ENCODE data around the gene SMARCA4.
"Not testable (repeated sequence)": the region's sequence is repeated elsewhere in the genome, so short reads cannot be mapped to it uniquely, and the experiment has no call there.

Gene SMARCA4

DNA sequence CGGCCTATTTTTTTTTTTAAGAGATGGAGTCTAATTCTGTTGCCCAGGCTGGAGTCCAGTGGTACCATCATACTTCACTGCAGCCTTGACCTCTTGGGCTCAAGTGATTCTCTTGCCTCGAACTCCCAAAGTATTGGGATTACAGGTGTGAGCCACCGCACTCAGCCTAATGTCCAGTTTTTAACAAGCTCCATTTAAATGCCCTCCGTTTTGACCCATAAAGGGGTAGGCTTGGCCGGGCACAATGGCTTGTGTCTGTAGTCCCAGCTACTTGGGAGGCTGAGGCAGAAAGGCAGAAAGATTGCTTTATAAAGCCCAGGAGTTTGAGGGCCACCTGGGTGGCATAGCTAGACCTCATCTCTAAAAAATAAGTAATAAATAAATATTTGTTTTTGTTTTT, 140.2 kb downstream of the SMARCA4 start:
- Histone ChIP-seq H3K9me3 (ENCODE audit: control insufficient read depth in 2 of 2, low read length in 2 of 2) (no peaks in the 10 kb centered on the region), H3K27me3 (ENCODE audit: control insufficient read depth in 2 of 2, insufficient read depth in 2 of 2, low read length in 2 of 2) (no peaks in the 10 kb centered on the region), H3K4me1 (ENCODE audit: control insufficient read depth in 2 of 2, insufficient read depth in 2 of 2, low read length in 2 of 2) (peaks cover 4% of the 10 kb centered on the region in 2 donors), H3K36me3 (ENCODE audit: control insufficient read depth in 2 of 2, insufficient read depth in 2 of 2, low read length in 2 of 2) (peaks cover 25 to 33% of the 10 kb centered on the region in 2 donors), H3K4me3 (ENCODE audit: low read length in 2 of 2) (no peak overlapping the region), H3K27ac (ENCODE audit: low read depth in 2 of 2, low read length in 2 of 2) (no peak overlapping the region), H3K9ac (ENCODE audit: low read depth in 1 of 2, low read length in 2 of 2) (no peak overlapping the region)

DNA sequence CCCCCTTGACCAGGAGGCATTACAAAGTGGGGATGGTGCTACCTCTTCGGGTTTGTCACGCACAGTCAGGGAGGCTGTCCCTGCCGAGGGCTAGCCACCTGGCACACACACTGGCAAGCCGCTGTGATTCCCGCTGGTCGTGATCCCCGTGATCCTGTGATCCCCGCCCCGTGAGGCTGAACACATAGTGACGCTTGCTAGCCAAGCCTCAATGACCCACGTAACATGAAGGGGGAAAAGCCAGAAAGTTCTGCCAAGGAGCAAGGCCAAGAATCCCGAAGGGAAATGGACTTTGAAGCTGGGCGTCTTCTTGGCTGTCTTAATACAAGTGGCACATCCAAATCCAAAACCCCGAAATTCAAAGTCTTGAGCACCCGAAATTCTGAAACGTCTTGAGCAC, 142.1 kb downstream of the SMARCA4 start:
- Histone ChIP-seq H3K27me3 (ENCODE audit: control insufficient read depth in 2 of 2, insufficient read depth in 2 of 2, low read length in 2 of 2) (no peaks in the 10 kb centered on the region), H3K4me3 (ENCODE audit: low read length in 2 of 2) (no peak overlapping the region), H3K4me1 (ENCODE audit: control insufficient read depth in 2 of 2, insufficient read depth in 2 of 2, low read length in 2 of 2) (no peaks in the 10 kb centered on the region), H3K27ac (ENCODE audit: low read depth in 2 of 2, low read length in 2 of 2) (no peak overlapping the region), H3K9me3 (ENCODE audit: control insufficient read depth in 2 of 2, low read length in 2 of 2) (no peaks in the 10 kb centered on the region), H3K9ac (ENCODE audit: low read depth in 1 of 2, low read length in 2 of 2) (no peak overlapping the region), H3K36me3 (ENCODE audit: control insufficient read depth in 2 of 2, insufficient read depth in 2 of 2, low read length in 2 of 2) (peaks cover 36 to 45% of the 10 kb centered on the region in 2 donors)

DNA sequence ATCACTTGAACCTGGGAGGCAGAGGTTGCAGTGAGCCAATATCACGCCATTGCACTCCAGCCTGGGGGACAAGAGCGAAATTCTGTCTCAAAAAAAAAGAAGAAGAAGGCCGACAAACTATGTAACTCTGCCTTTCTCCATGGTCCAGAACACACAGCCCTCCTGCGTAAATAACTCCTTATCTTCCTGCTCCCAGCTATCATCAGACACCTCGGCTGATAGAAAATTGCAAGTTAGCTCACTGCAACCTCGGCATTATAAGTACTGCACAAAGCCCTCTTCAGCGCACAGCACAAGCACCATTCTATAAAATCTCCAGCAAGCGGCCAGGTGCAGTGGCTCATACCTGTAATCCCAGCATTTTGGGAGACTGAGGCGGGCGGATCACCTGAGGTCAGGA, 142.8 kb downstream of the SMARCA4 start:
- H3K36me3 ChIP-seq (ENCODE audit: control insufficient read depth in 2 of 2, insufficient read depth in 2 of 2, low read length in 2 of 2): peaks cover 40 to 49% of the 10 kb centered on the region in 2 donors
- not testable (repeated sequence) for H3K4me3 ChIP-seq (ENCODE audit: low read length in 2 of 2); H3K27ac ChIP-seq (ENCODE audit: low read depth in 2 of 2, low read length in 2 of 2); H3K4me1 ChIP-seq (ENCODE audit: control insufficient read depth in 2 of 2, insufficient read depth in 2 of 2, low read length in 2 of 2); H3K9ac ChIP-seq (ENCODE audit: low read depth in 1 of 2, low read length in 2 of 2); H3K27me3 ChIP-seq (ENCODE audit: control insufficient read depth in 2 of 2, insufficient read depth in 2 of 2, low read length in 2 of 2); H3K9me3 ChIP-seq (ENCODE audit: control insufficient read depth in 2 of 2, low read length in 2 of 2)

DNA sequence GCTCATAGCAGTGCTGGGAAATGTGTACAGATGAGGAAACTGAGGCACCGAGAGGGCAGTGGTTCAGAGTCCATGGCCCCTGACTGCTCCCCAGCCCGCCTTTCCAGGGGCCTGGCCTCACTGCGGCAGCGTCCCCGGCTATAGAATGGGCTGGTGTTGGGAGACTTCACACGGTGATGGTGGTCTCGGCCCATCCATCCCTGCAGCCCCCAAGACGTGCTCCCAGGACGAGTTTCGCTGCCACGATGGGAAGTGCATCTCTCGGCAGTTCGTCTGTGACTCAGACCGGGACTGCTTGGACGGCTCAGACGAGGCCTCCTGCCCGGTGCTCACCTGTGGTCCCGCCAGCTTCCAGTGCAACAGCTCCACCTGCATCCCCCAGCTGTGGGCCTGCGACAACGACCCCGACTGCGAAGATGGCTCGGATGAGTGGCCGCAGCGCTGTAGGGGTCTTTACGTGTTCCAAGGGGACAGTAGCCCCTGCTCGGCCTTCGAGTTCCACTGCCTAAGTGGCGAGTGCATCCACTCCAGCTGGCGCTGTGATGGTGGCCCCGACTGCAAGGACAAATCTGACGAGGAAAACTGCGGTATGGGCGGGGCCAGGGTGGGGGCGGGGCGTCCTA, 144.3 kb downstream of the SMARCA4 start:
- Histone ChIP-seq H3K9me3 (ENCODE audit: control insufficient read depth in 2 of 2, low read length in 2 of 2) (no peaks in the 10 kb centered on the region), H3K27me3 (ENCODE audit: control insufficient read depth in 2 of 2, insufficient read depth in 2 of 2, low read length in 2 of 2) (no peaks in the 10 kb centered on the region), H3K4me3 (ENCODE audit: low read length in 2 of 2) (no peak overlapping the region), H3K9ac (ENCODE audit: low read depth in 1 of 2, low read length in 2 of 2) (no peak overlapping the region), H3K27ac (ENCODE audit: low read depth in 2 of 2, low read length in 2 of 2) (no peak overlapping the region), H3K36me3 (ENCODE audit: control insufficient read depth in 2 of 2, insufficient read depth in 2 of 2, low read length in 2 of 2) (peaks cover 42 to 52% of the 10 kb centered on the region in 2 donors), H3K4me1 (ENCODE audit: control insufficient read depth in 2 of 2, insufficient read depth in 2 of 2, low read length in 2 of 2) (no peaks in the 10 kb centered on the region)

DNA sequence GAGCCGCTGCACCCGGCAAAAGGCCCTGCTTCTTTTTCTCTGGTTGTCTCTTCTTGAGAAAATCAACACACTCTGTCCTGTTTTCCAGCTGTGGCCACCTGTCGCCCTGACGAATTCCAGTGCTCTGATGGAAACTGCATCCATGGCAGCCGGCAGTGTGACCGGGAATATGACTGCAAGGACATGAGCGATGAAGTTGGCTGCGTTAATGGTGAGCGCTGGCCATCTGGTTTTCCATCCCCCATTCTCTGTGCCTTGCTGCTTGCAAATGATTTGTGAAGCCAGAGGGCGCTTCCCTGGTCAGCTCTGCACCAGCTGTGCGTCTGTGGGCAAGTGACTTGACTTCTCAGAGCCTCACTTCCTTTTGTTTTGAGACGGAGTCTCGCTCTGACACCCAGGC, 145.6 kb downstream of the SMARCA4 start:
- H3K4me1 ChIP-seq (ENCODE audit: control insufficient read depth in 2 of 2, insufficient read depth in 2 of 2, low read length in 2 of 2): no peaks in the 10 kb centered on the region
- H3K36me3 ChIP-seq (ENCODE audit: control insufficient read depth in 2 of 2, insufficient read depth in 2 of 2, low read length in 2 of 2): peaks cover 50 to 55% of the 10 kb centered on the region in 2 donors
- H3K27me3 ChIP-seq (ENCODE audit: control insufficient read depth in 2 of 2, insufficient read depth in 2 of 2, low read length in 2 of 2): no peaks in the 10 kb centered on the region
- no peak overlapping the region for H3K9ac ChIP-seq (ENCODE audit: low read depth in 1 of 2, low read length in 2 of 2)
- no peaks in the 10 kb centered on the region for H3K9me3 ChIP-seq (ENCODE audit: control insufficient read depth in 2 of 2, low read length in 2 of 2)
- no peak overlapping the region for H3K27ac ChIP-seq (ENCODE audit: low read depth in 2 of 2, low read length in 2 of 2)
- no peak overlapping the region for H3K4me3 ChIP-seq (ENCODE audit: low read length in 2 of 2)

DNA sequence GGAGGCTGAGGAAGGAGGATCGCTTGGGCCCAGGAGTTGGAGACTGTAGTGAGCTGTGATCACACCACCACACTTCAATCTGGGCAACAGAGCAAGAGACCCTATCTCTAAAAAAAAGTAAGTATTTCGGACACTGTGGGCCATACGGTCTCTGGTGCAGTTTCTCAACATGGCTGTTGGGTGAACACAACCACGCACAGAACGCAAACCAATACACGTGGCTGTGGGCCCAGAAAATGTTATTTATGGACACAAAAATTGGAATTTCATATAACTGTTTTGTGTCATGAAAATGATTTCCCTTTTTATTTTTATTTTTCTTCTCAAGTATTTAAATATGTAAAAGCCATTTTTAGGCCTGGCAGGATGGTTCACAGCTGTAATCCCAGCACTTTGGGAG, 147.9 kb downstream of the SMARCA4 start:
- Histone ChIP-seq H3K9me3 (ENCODE audit: control insufficient read depth in 2 of 2, low read length in 2 of 2) (no peaks in the 10 kb centered on the region), H3K36me3 (ENCODE audit: control insufficient read depth in 2 of 2, insufficient read depth in 2 of 2, low read length in 2 of 2) (peaks cover 54 to 57% of the 10 kb centered on the region in 2 donors), H3K4me3 (ENCODE audit: low read length in 2 of 2) (no peak overlapping the region), H3K9ac (ENCODE audit: low read depth in 1 of 2, low read length in 2 of 2) (no peak overlapping the region), H3K27ac (ENCODE audit: low read depth in 2 of 2, low read length in 2 of 2) (no peak overlapping the region), H3K27me3 (ENCODE audit: control insufficient read depth in 2 of 2, insufficient read depth in 2 of 2, low read length in 2 of 2) (no peaks in the 10 kb centered on the region), H3K4me1 (ENCODE audit: control insufficient read depth in 2 of 2, insufficient read depth in 2 of 2, low read length in 2 of 2) (no peaks in the 10 kb centered on the region)

DNA sequence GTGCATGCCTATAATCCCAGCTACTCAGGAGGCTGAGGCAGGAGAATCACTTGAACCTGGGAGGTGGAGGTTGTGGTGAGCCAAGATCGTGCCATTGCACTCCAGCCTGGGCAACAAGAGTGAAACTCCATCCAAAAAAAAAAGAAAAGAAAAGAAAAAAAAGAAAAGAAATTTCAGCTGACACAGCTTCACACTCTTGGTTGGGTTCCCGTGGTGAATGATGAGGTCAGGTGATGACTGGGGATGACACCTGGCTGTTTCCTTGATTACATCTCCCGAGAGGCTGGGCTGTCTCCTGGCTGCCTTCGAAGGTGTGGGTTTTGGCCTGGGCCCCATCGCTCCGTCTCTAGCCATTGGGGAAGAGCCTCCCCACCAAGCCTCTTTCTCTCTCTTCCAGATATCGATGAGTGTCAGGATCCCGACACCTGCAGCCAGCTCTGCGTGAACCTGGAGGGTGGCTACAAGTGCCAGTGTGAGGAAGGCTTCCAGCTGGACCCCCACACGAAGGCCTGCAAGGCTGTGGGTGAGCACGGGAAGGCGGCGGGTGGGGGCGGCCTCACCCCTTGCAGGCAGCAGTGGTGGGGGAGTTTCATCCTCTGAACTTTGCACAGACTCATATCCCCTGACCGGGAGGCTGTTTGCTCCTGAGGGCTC, 150.4 kb downstream of the SMARCA4 start:
- Histone ChIP-seq H3K36me3 (ENCODE audit: control insufficient read depth in 2 of 2, insufficient read depth in 2 of 2, low read length in 2 of 2) (peaks cover 52 to 56% of the 10 kb centered on the region in 2 donors), H3K4me3 (ENCODE audit: low read length in 2 of 2) (no peak overlapping the region), H3K9me3 (ENCODE audit: control insufficient read depth in 2 of 2, low read length in 2 of 2) (no peaks in the 10 kb centered on the region), H3K27me3 (ENCODE audit: control insufficient read depth in 2 of 2, insufficient read depth in 2 of 2, low read length in 2 of 2) (no peaks in the 10 kb centered on the region), H3K4me1 (ENCODE audit: control insufficient read depth in 2 of 2, insufficient read depth in 2 of 2, low read length in 2 of 2) (no peaks in the 10 kb centered on the region), H3K9ac (ENCODE audit: low read depth in 1 of 2, low read length in 2 of 2) (no peak overlapping the region), H3K27ac (ENCODE audit: low read depth in 2 of 2, low read length in 2 of 2) (no peak overlapping the region)

DNA sequence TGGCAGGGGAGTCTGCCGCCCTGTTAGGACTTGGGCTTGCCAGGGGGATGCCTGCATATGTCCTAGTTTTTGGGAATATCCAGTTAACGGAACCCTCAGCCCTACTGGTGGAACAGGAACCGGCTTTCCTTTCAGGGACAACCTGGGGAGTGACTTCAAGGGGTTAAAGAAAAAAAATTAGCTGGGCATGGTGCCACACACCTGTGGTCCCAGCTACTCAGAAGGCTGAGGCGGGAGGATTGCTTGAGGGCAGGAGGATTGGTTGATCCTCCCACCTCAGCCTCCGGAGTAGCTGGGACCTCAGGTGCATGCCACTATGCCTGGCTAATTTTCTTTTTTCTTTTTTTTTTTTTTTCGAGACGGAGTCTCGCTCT, 150.9 kb downstream of the SMARCA4 start:
- peaks cover 52 to 56% of the 10 kb centered on the region in 2 donors for H3K36me3 ChIP-seq (ENCODE audit: control insufficient read depth in 2 of 2, insufficient read depth in 2 of 2, low read length in 2 of 2)

More for the DNA sequence above, 150.9 kb downstream of the SMARCA4 start:
- no peaks in the 10 kb centered on the region for H3K27me3 ChIP-seq (ENCODE audit: control insufficient read depth in 2 of 2, insufficient read depth in 2 of 2, low read length in 2 of 2)
- no peak overlapping the region for H3K9ac ChIP-seq (ENCODE audit: low read depth in 1 of 2, low read length in 2 of 2)
- no peaks in the 10 kb centered on the region for H3K4me1 ChIP-seq (ENCODE audit: control insufficient read depth in 2 of 2, insufficient read depth in 2 of 2, low read length in 2 of 2)
- H3K4me3 ChIP-seq (ENCODE audit: low read length in 2 of 2): no peak overlapping the region
- H3K27ac ChIP-seq (ENCODE audit: low read depth in 2 of 2, low read length in 2 of 2): no peak overlapping the region
- no peaks in the 10 kb centered on the region for H3K9me3 ChIP-seq (ENCODE audit: control insufficient read depth in 2 of 2, low read length in 2 of 2)

Measured in mucosa of rectum (tissue), 2 donors.